ENCODE data around the gene TBC1D22B. TPM values are rescaled to one million over a fixed set of nuclear protein-coding genes. Genes with fewer than 3 reads are reported as not detected.

TBC1D22B gene
- total and polyA plus RNA-seq, 2 experiments from 2014 or later = 5.0 to 8.3 TPM

DNA sequence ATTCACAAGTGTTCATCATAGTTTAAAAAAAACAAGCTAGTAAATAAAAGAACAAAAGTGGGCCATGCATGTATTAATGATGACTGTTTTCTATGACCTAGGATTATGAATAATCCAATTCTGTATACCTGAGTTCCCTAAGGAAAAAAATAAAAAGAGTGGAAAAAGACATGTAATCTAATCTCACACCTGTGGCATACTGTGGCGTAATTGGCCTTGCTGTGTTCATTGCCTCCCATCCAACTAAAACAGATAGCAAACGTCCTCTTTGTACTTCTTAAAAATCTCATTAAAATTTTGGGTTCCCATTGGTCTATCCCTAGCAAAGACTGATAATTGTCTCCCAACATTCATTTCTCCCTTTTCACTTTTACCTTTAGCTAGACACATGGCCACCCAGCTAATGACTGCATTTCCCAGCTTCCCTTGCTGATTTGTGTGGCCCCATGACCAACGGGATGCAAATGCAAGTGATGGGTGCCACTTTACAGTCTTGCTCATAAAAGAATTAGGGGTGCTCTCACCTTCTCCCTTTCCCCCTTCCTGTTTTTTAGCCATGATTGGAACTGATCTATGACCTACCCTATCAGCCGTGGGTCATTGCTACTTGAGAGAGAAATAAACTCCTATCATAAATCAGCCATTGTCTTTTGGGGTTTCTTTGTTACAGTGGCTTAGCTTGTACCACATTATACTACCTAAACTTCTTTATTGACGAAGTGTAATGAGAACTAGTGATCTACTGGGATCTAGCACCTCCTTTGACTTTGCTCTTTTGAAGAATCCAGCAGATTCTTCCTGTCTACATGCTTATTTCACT is 32.0 kb upstream of the TBC1D22B start:
- H3K4me3 ChIP-seq = no peak overlapping the region
- no peaks in the 10 kb centered on the region for H3K36me3 ChIP-seq (ENCODE audit: low read depth)
- H3K9ac ChIP-seq = no peak overlapping the region
- H2AFZ ChIP-seq = no peak overlapping the region
- no peaks in the 10 kb centered on the region for H3K9me2 ChIP-seq (ENCODE audit: insufficient read depth)
- no peaks in the 10 kb centered on the region for H4K20me1 ChIP-seq (ENCODE audit: insufficient read depth)
- TF ChIP-seq EZH2phosphoT487 (IDR thresholded peaks at IDR 0.05; ENCODE audit: insufficient read depth, low read depth) = no peak
- TF ChIP-seq EZH2 (IDR thresholded peaks at IDR 0.05; ENCODE audit: insufficient read depth, poor library complexity, severe bottlenecking) = no peak
- H3K27me3 ChIP-seq (replicated peaks; ENCODE audit: insufficient read depth) = no peaks in the 10 kb centered on the region
- H3K79me2 ChIP-seq (ENCODE audit: insufficient read depth) = no peaks in the 10 kb centered on the region
- peaks cover 4% of the 10 kb centered on the region; the same call in 1 of the 2 replicates for H3K4me1 ChIP-seq (ENCODE audit: insufficient read depth)
- no peaks in the 10 kb centered on the region for H3K9me3 ChIP-seq (ENCODE audit: low read depth)
- no peak overlapping the region for H3K27ac ChIP-seq
- WGBS, 2 experiments (ENCODE audit: low coverage in 1 of 2, low lambda C conversion rate in 2 of 2, missing lambda C conversion rate in 2 of 2) = 86% methylated on average over 5 of the region's 5 CpGs
- no peak overlapping the region for H3K4me2 ChIP-seq (ENCODE audit: unreplicated experiment)
- no peaks in the 10 kb centered on the region for H3F3A ChIP-seq (ENCODE audit: insufficient read depth)
- in situ Hi-C loops (cut with MboI) = no loop called here
- DNase-seq = no peak

DNA sequence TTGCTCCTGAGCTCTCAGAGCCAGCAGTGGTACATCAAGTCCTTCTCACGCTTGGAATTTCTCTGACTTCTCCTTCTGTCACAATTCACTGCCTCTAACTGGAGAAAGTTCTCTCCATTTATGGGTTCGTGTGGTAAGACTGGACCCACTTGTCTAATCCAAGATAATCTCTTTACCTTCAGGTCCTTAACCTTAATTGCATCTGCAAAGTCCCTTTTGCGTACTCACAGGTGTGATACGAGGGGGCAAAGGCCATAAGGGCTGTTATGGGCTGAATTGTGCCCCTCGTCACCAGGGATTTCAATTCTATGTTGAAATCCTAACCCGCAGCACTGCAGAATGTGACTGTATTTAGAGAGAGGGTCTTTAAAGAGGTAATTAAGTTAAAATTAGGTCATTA is 27.5 kb upstream of the TBC1D22B start:
- no peaks in the 10 kb centered on the region for H3F3A ChIP-seq (ENCODE audit: insufficient read depth)
- no peak overlapping the region for H3K27ac ChIP-seq
- H4K20me1 ChIP-seq (ENCODE audit: insufficient read depth) = no peaks in the 10 kb centered on the region
- H3K9me3 ChIP-seq (ENCODE audit: low read depth) = no peaks in the 10 kb centered on the region
- no peak for TF ChIP-seq EZH2 (IDR thresholded peaks at IDR 0.05; ENCODE audit: insufficient read depth, poor library complexity, severe bottlenecking)
- no peak for TF ChIP-seq EZH2phosphoT487 (IDR thresholded peaks at IDR 0.05; ENCODE audit: insufficient read depth, low read depth)
- H3K79me2 ChIP-seq (ENCODE audit: insufficient read depth) = no peaks in the 10 kb centered on the region
- H2AFZ ChIP-seq = no peak overlapping the region
- in situ Hi-C loops (cut with MboI) = no loop called here
- no peak overlapping the region for H3K4me3 ChIP-seq
- H3K4me1 ChIP-seq (ENCODE audit: insufficient read depth) = no peaks in the 10 kb centered on the region
- no peak overlapping the region for H3K9ac ChIP-seq
- no peak for DNase-seq
- no peaks in the 10 kb centered on the region for H3K27me3 ChIP-seq (replicated peaks; ENCODE audit: insufficient read depth)
- no peak overlapping the region for H3K4me2 ChIP-seq (ENCODE audit: unreplicated experiment)
- no peaks in the 10 kb centered on the region for H3K36me3 ChIP-seq (ENCODE audit: low read depth)
- WGBS, 2 experiments (ENCODE audit: low coverage in 1 of 2, low lambda C conversion rate in 2 of 2, missing lambda C conversion rate in 2 of 2) = 81 to 86% methylated on average over 6 of the region's 6 CpGs
- H3K9me2 ChIP-seq (ENCODE audit: insufficient read depth) = no peaks in the 10 kb centered on the region

GRCh38 chr6:37232430-37233017 is 25.0 kb upstream of the TBC1D22B start:
- Histone ChIP-seq H2AFZ (no peak overlapping the region), H3K4me3 (no peak overlapping the region), H3K9me2 (ENCODE audit: insufficient read depth) (no peaks in the 10 kb centered on the region), H3K27ac (no peak overlapping the region), H3K9ac (no peak overlapping the region), H3K79me2 (ENCODE audit: insufficient read depth) (no peaks in the 10 kb centered on the region), H4K20me1 (ENCODE audit: insufficient read depth) (no peaks in the 10 kb centered on the region), H3K36me3 (ENCODE audit: low read depth) (no peaks in the 10 kb centered on the region), H3K27me3 (replicated peaks; ENCODE audit: insufficient read depth) (no peaks in the 10 kb centered on the region), H3K4me2 (ENCODE audit: unreplicated experiment) (no peak overlapping the region), H3K4me1 (ENCODE audit: insufficient read depth) (peaks cover 11% of the 10 kb centered on the region), H3F3A (ENCODE audit: insufficient read depth) (no peaks in the 10 kb centered on the region), H3K9me3 (ENCODE audit: low read depth) (no peaks in the 10 kb centered on the region)
- 88 to 93% methylated on average over 5 of the region's 5 CpGs for WGBS, 2 experiments (ENCODE audit: low coverage in 1 of 2, low lambda C conversion rate in 2 of 2, missing lambda C conversion rate in 2 of 2)
- TF ChIP-seq EZH2phosphoT487 (IDR thresholded peaks at IDR 0.05; ENCODE audit: insufficient read depth, low read depth) (no peak), EZH2 (IDR thresholded peaks at IDR 0.05; ENCODE audit: insufficient read depth, poor library complexity, severe bottlenecking) (no peak)
- DNase-seq = no peak
- in situ Hi-C loops (cut with MboI) = no loop called here

GRCh38 chr6:37233541-37233940 is 24.0 kb upstream of the TBC1D22B start:
- Histone ChIP-seq H3K27ac (no peak overlapping the region), H3K4me2 (ENCODE audit: unreplicated experiment) (no peak overlapping the region), H3K4me1 (ENCODE audit: insufficient read depth) (peaks cover 21% of the 10 kb centered on the region), H3K9me2 (ENCODE audit: insufficient read depth) (no peaks in the 10 kb centered on the region), H3F3A (ENCODE audit: insufficient read depth) (peaks cover 5% of the 10 kb centered on the region), H3K36me3 (ENCODE audit: low read depth) (no peaks in the 10 kb centered on the region), H3K9me3 (ENCODE audit: low read depth) (no peaks in the 10 kb centered on the region), H2AFZ (no peak overlapping the region), H3K27me3 (replicated peaks; ENCODE audit: insufficient read depth) (no peaks in the 10 kb centered on the region), H3K4me3 (no peak overlapping the region), H4K20me1 (ENCODE audit: insufficient read depth) (no peaks in the 10 kb centered on the region), H3K9ac (no peak overlapping the region), H3K79me2 (ENCODE audit: insufficient read depth) (no peaks in the 10 kb centered on the region)
- DNase-seq = no peak
- 79 to 83% methylated on average over 7 of the region's 7 CpGs for WGBS, 2 experiments (ENCODE audit: low coverage in 1 of 2, low lambda C conversion rate in 2 of 2, missing lambda C conversion rate in 2 of 2)
- in situ Hi-C loops (cut with MboI) = no loop called here
- TF ChIP-seq EZH2phosphoT487 (IDR thresholded peaks at IDR 0.05; ENCODE audit: insufficient read depth, low read depth) (no peak), EZH2 (IDR thresholded peaks at IDR 0.05; ENCODE audit: insufficient read depth, poor library complexity, severe bottlenecking) (no peak)
